Left lobe of liver (tissue), 2 donors: ENCODE measurements around the gene LYPD4. TPM values are rescaled to one million over a fixed set of nuclear protein-coding genes. Genes with fewer than 3 reads are reported as not detected.

Experiments used
- ATAC-seq: fragments of 200-7000 bp; cut with Tn5 transposase; one replicate; pipeline ENCODE4 v1.9.1; 2020; ENCODE audit warnings: mild to moderate bottlenecking, moderate library complexity
- DNase-seq: peaks from one replicate; pipeline ENCODE4 v3.0.0-alpha.2; 2020; ENCODE audit warnings: low spot score
- total RNA-seq: library from RNA; stranded (reverse); gene quantifications from one replicate; pipeline ENCODE4 v1.2.1, GENCODE V29; 2021
- donor health status: DM: no; HTN: no; CAD: no; lungs with moderate emphysema.
- donor health status: DM: no; HTN: yes; CAD: no.

The LYPD4 gene, protein sequence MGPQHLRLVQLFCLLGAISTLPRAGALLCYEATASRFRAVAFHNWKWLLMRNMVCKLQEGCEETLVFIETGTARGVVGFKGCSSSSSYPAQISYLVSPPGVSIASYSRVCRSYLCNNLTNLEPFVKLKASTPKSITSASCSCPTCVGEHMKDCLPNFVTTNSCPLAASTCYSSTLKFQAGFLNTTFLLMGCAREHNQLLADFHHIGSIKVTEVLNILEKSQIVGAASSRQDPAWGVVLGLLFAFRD
- not detected for total RNA-seq

- DNase-seq (no peak), ATAC-seq (no peak)
These were observed at the start of gene LYPD4 for GRCh38 chr19:41844601-41845000. LYPD4 (minus strand) TSS chr19:41844683; CDS start chr19:41839285, 5,398 bp downstream.

- DNase-seq (no peak), ATAC-seq (no peak)
These were observed 49.4 kb upstream of the LYPD4 start for GRCh38 chr19:41893899-41894298.

- ATAC-seq, result no peak
- DNase-seq, result no peak
These were observed 47.9 kb upstream of the LYPD4 start for GRCh38 chr19:41892173-41892902.

DNA sequence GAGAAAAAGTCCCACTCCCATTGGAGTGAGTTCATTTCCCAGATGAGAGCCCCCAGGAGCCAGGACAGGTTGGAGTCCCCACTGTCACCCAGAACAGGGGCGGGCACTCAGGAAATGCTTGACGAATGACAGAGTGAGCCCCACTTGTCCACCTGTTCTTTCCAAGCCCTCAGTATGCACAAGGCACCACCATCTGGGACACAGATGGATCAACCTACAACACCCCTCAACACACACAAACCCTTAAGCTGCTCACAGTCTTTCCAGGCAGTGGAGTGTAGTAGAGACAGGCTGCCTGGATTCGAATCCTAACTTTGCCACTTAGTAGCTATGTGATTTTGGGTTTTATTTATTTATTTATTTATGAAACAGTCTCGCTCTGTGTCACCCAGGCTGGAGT lies 46.5 kb upstream of the LYPD4 start:
- ATAC-seq (no peak), DNase-seq (no peak)

GRCh38 chr19:41889896-41890295 lies 45.4 kb upstream of the LYPD4 start:
- no peak for ATAC-seq

GRCh38 chr19:41888926-41889325 lies 44.4 kb upstream of the LYPD4 start:
- DNase-seq (no peak), ATAC-seq (no peak)

More at GRCh38 chr19:41889896-41890295, 45.4 kb upstream of the LYPD4 start:
- no peak for DNase-seq

DNA sequence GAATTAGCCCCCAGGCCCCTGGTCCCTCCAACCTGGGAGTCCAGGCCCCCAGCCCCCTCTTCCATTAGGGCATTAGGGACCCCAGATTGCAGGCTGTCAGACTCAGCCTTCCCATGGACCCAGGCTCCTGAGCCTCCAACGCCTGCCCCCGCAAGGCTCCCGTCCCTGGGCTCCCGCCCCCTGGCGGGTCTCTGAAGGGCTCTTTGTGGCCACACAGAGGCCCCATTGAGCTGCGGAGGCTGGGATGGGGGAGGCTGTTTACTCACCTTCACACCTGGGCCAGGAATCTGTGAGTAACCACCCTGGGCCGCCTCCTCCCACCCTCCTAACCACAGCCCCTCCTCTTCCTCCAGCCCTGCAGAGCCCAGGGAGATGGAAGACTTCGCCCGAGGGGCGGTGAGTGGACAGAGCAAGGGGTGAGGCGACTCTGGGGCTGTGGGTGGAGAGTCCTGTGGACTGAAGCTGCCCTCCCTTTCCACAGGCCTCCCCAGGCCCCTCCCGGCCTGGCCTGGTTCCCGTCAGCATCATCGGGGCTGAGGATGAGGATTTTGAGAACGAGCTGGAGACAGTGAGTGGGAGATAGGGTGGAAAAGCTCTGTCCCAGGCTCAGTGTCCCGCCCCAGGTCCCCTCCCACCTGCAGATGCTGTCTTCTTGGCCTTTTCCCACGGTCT lies 43.4 kb upstream of the LYPD4 start:
- no peak for DNase-seq
- no peak for ATAC-seq

- DNase-seq, result no peak
- no peak for ATAC-seq
These were observed 42.6 kb upstream of the LYPD4 start for GRCh38 chr19:41886761-41887710.

GRCh38 chr19:41883821-41884733 lies 39.6 kb upstream of the LYPD4 start:
- ATAC-seq, result peak; percentile 94

DNA sequence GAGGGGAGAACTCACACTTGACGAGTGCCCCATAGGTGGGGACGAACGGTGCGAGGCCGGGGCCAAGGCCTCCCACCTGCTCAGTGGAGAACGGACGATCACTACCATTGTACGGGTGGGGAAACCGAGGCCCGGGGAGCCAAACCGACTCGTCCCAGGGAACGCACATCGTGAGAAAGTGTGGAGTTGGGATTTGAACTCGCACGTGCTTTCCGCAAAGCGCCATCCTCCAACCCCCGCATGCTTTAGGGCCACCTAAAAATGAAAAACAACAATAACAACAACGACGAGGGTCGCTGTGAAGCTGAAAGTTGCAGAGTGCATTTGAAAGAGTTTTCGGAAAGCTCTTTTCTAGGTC lies 39.0 kb upstream of the LYPD4 start:
- DNase-seq (no peak), ATAC-seq (no peak)

More at GRCh38 chr19:41883821-41884733, 39.6 kb upstream of the LYPD4 start:
- peak; percentile 97 for DNase-seq

DNA sequence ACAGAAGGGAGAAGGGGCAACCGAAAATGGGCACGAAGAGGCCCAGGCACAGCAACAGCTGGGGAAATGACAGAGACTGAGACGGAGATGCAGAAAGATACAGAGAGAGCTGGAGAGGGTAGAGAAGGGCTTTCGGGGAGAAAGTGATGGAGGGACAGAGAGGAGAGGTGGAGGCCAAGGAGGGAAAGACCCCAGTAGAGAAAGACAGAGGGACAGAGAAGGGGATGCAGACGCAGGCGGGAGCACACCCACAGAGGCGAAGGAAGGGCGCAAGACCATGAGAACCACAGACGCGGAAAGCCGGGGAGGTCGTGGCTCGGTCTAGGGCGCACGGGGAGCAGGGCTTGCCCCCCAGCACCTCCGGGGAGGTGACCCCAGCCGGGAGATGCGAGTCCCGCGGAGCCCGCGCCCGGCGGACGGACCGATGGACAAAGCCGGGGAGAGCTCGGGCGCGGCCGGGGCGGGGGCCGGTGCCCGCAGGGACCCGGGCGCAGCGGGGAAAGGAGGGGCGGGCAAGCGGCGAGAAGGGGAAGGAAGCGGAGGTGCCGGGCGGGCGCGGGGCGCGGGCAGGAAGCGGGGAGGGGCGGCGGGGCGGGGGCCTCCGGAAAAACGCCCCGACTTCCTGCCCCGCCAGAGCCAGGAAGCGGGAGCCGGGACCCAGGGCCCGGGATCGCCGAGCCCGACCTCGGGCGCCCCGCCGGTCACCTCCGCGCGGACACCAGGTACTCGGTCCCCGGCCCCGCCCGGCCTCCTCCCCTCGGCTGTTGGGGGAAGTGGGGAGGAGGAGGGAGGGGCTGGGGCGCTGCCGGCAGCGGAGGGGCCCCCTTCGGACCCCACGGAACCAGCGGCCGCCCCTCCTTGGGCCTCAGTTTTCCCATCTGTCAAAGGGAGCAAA lies 38.3 kb upstream of the LYPD4 start, which contains the start of gene ARHGEF1:
TSS of gene ARHGEF1 (plus strand) at position 617 of the 895 bp plus-strand sequence. CDS start 4,899 bp downstream, outside the sequence.
- ATAC-seq, result peak; percentile 45

DNA sequence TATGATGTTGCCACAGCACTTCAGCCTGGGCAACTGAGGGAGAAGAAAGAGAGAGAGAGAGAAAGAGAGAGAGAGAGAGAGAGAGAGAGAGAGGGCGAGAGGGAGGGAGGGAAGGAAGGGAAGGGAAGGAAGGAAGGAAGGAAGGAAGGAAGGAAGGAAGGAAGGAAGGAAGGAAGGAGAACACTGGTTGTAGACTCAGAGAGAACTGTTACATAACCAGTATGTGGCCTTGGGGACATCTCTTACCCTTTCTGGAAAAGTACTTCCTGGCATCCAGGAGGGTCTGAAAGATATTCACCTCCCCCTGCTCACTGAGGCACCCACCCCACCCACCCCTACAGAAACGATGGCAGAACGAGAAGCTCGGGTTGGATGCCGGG lies 35.8 kb upstream of the LYPD4 start:
- DNase-seq (no peak), ATAC-seq (no peak)

More for the DNA sequence above, 38.3 kb upstream of the LYPD4 start, which contains the start of gene ARHGEF1:
- peak; percentile 68 for DNase-seq

GRCh38 chr19:41879670-41880328 lies 35.3 kb upstream of the LYPD4 start:
- no peak for ATAC-seq
- DNase-seq, result no peak

GRCh38 chr19:41879080-41879479 lies 34.6 kb upstream of the LYPD4 start:
- ATAC-seq (no peak), DNase-seq (no peak)

- ATAC-seq (no peak), DNase-seq (no peak)
These were observed 33.7 kb upstream of the LYPD4 start for GRCh38 chr19:41877916-41878905.
